Liver (tissue), 9 donors: ENCODE data around the gene UNC45B. TPM values are rescaled to one million over a fixed set of nuclear protein-coding genes. Genes with fewer than 3 reads are reported as not detected.

Experiments
- DNase-seq: peaks from one replicate; pipeline ENCODE4 v3.0.0-alpha.2; 2017; ENCODE audit warnings: low spot score
- H3K27ac ChIP-seq, 2 donors: one replicate each; pipeline ENCODE4 v1.7.0; 2013; ENCODE audit warnings: inconsistent platforms in 2 of 2, low read length in 2 of 2, control low read depth in 1 of 2, low read depth in 1 of 2, mild to moderate bottlenecking in 1 of 2
- H3K27me3 ChIP-seq, 4 donors: one replicate each; pipeline versions ENCODE4 v1.6.1 to v1.7.0; 2013; ENCODE audit warnings: low read length in 3 of 4, inconsistent platforms in 1 of 4, mild to moderate bottlenecking in 1 of 4, moderate library complexity in 1 of 4; ENCODE audit not compliant: control insufficient read depth in 4 of 4, insufficient read depth in 4 of 4
- H3K36me3 ChIP-seq, 4 donors: one replicate each; pipeline versions ENCODE4 v1.6.1 to v1.7.0; 2013; ENCODE audit warnings: low read length in 3 of 4, mild to moderate bottlenecking in 3 of 4, low read depth in 1 of 4, moderate library complexity in 1 of 4; ENCODE audit not compliant: control insufficient read depth in 4 of 4, insufficient read depth in 3 of 4
- H3K4me1 ChIP-seq, 4 donors: one replicate each; pipeline versions ENCODE4 v1.6.1 to v1.7.0; 2013; ENCODE audit warnings: low read length in 3 of 4, mild to moderate bottlenecking in 3 of 4, moderate library complexity in 1 of 4; ENCODE audit not compliant: control insufficient read depth in 4 of 4, insufficient read depth in 4 of 4
- H3K4me3 ChIP-seq, 3 donors: one replicate each; pipeline versions ENCODE4 v1.6.1 to v1.7.0; 2013; ENCODE audit warnings: low read length in 3 of 3, control low read depth in 1 of 3, low read depth in 1 of 3, mild to moderate bottlenecking in 1 of 3
- H3K9ac ChIP-seq, 2 donors: one replicate each; pipeline ENCODE4 v1.7.0; 2013; ENCODE audit warnings: low read length in 2 of 2, mild to moderate bottlenecking in 2 of 2, moderate library complexity in 2 of 2, control low read depth in 1 of 2, low read depth in 1 of 2
- H3K9me3 ChIP-seq, 4 donors: one replicate each; pipeline versions ENCODE4 v1.6.1 to v1.7.0; 2013; ENCODE audit warnings: low read length in 3 of 4; ENCODE audit not compliant: control insufficient read depth in 4 of 4
- EGR1 ChIP-seq, 2 donors: IDR thresholded peaks; 2 replicates each; pipeline ENCODE4 v1.6.1; 2016 to 2018; ENCODE audit warnings: antibody characterized with exemption in 2 of 2, low read depth in 2 of 2
- FOXA1 ChIP-seq: IDR thresholded peaks from 2 replicates; pipeline ENCODE4 v1.6.1; 2016; ENCODE audit warnings: antibody characterized with exemption
- FOXA2 ChIP-seq: IDR thresholded peaks from 2 replicates; pipeline ENCODE4 v1.6.1; 2016; ENCODE audit warnings: antibody characterized with exemption
- GABPA ChIP-seq, 2 donors: IDR thresholded peaks in 1 of 2; conservative IDR thresholded peaks in 1 of 2; 2 replicates each; pipeline ENCODE4 v1.6.1; 2016; ENCODE audit warnings: antibody characterized with exemption in 2 of 2, mild to moderate bottlenecking in 1 of 2, moderate library complexity in 1 of 2
- HNF4A ChIP-seq, 2 donors: conservative IDR thresholded peaks; 2 replicates each; pipeline ENCODE4 v1.6.1; 2016; ENCODE audit warnings: antibody characterized with exemption in 2 of 2, mild to moderate bottlenecking in 2 of 2
- HNF4G ChIP-seq: IDR thresholded peaks from 2 replicates; pipeline ENCODE4 v1.6.1; 2016; ENCODE audit warnings: antibody characterized with exemption
- JUND ChIP-seq, 2 donors: IDR thresholded peaks; 2 replicates each; pipeline ENCODE4 v1.6.1; 2016; ENCODE audit warnings: antibody characterized with exemption in 2 of 2
- NR2F2 ChIP-seq: IDR thresholded peaks from 2 replicates; pipeline ENCODE4 v1.6.1; 2016; ENCODE audit warnings: antibody characterized with exemption
- RAD21 ChIP-seq, 2 donors: IDR thresholded peaks; 2 replicates each; pipeline ENCODE4 v1.6.1; 2016; ENCODE audit warnings: antibody characterized with exemption in 2 of 2, mild to moderate bottlenecking in 2 of 2
- RXRA ChIP-seq, 2 donors: IDR thresholded peaks; 2 replicates each; pipeline ENCODE4 v1.6.1; 2017 to 2018; ENCODE audit warnings: antibody characterized with exemption in 2 of 2, mild to moderate bottlenecking in 1 of 2
- SP1 ChIP-seq: IDR thresholded peaks from 2 replicates; pipeline ENCODE4 v1.6.1; 2018; ENCODE audit warnings: antibody characterized with exemption, mild to moderate bottlenecking
- TAF1 ChIP-seq: conservative IDR thresholded peaks from 2 replicates; pipeline ENCODE4 v1.6.1; 2016; ENCODE audit warnings: antibody characterized with exemption, mild to moderate bottlenecking
- YY1 ChIP-seq: IDR thresholded peaks from 2 replicates; pipeline ENCODE4 v1.6.1; 2016; ENCODE audit warnings: antibody characterized with exemption, mild to moderate bottlenecking
- WGBS: extraction: QIAGEN DNeasy Blood & Tissue Kit; methylation state at CpG from one replicate; pipeline ENCODE4 v1.1.7; 2013; 5-methylcytosine and 5-hydroxymethylcytosine counted together
- polyA plus RNA-seq, 2 donors: library from polyadenylated mRNA; stranded (reverse) in 1 of 2; unstranded in 1 of 2; fragments of 200-250 nt in 1 of 2; fragments of >200 nt in 1 of 2; fragmentation: Nextera tagmentation in 1 of 2; extraction: Ambion mirVana in 1 of 2; gene quantifications; one replicate each; pipeline versions ENCODE4 v1.2.1 to v1.2.3, GENCODE V29; 2013 to 2015
- total RNA-seq, 2 donors: library from RNA; depleted of rRNA; stranded (reverse); fragments of >200 nt; gene quantifications; one replicate each; pipeline ENCODE4 v1.2.3, GENCODE V29; 2014
- TF ChIP-seq, protein P1 (sequence below): IDR thresholded peaks from 2 replicates; pipeline ENCODE4 v1.6.1; 2016; ENCODE audit warnings: antibody characterized with exemption, mild to moderate bottlenecking
- TF ChIP-seq, protein P2 (sequence below): fragments of 150-350 bp; IDR thresholded peaks from 2 replicates; pipeline ENCODE4 v1.5.1; 2017; ENCODE audit warnings: improper control_type of control experiment, low read depth, low read length; ENCODE audit not compliant: missing input control
- TF ChIP-seq, protein P3 (sequence below): IDR thresholded peaks from 2 replicates; pipeline ENCODE4 v1.6.1; 2016; ENCODE audit warnings: antibody characterized with exemption
- TF ChIP-seq, protein P4 (sequence below): IDR thresholded peaks from 2 replicates; pipeline ENCODE4 v1.6.1; 2016; ENCODE audit warnings: antibody characterized with exemption
- TF ChIP-seq, protein P5 (sequence below): IDR thresholded peaks from 2 replicates; pipeline ENCODE4 v1.6.1; 2016; ENCODE audit warnings: antibody characterized with exemption
- donor health status: healthy.
- donor health status: healthy.
- donor health status: healthy.
- donor health status: healthy.
- donor health status: healthy.

UNC45B gene
- total and polyA plus RNA-seq, 4 donors: 0.02 to 0.09 TPM; not detected in 2

DNA sequence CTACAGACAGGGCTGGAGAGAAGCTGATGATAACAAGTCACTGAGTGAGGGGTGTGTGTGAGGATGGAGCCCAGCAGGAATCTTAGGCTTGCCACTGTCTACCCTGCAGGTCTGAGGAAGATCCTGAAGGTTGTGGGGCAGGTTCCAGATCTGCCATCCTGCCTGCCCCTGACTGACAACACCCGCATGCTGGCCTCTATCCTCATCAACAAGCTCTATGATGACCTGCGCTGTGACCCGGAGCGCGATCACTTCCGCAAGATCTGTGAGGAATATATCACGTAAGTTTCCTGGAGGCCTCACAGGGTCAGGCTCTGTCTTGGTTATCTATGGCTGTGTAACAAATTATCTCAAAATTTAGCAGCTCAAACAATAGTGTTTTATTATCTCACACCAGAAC is 16.3 kb downstream of the UNC45B start:
- WGBS: 93% methylated on average over 7 of the region's 7 CpGs
- Histone ChIP-seq H3K4me1 (no peaks in the 10 kb centered on the region), H3K27ac (no peak overlapping the region), H3K4me3 (no peak overlapping the region), H3K36me3 (no peaks in the 10 kb centered on the region), H3K9me3 (no peaks in the 10 kb centered on the region), H3K27me3 (peaks cover 0 to 3% (median 0%) of the 10 kb centered on the region in 4 donors), H3K9ac (no peak overlapping the region)
- no peak for DNase-seq
- TF ChIP-seq YY1 (no peak), HNF4G (no peak), SP1 (no peak), JUND (IDR thresholded peaks at IDR 0.05) (no peak), RXRA (IDR thresholded peaks at IDR 0.05) (no peak)
- TF ChIP-seq, protein P1, sequence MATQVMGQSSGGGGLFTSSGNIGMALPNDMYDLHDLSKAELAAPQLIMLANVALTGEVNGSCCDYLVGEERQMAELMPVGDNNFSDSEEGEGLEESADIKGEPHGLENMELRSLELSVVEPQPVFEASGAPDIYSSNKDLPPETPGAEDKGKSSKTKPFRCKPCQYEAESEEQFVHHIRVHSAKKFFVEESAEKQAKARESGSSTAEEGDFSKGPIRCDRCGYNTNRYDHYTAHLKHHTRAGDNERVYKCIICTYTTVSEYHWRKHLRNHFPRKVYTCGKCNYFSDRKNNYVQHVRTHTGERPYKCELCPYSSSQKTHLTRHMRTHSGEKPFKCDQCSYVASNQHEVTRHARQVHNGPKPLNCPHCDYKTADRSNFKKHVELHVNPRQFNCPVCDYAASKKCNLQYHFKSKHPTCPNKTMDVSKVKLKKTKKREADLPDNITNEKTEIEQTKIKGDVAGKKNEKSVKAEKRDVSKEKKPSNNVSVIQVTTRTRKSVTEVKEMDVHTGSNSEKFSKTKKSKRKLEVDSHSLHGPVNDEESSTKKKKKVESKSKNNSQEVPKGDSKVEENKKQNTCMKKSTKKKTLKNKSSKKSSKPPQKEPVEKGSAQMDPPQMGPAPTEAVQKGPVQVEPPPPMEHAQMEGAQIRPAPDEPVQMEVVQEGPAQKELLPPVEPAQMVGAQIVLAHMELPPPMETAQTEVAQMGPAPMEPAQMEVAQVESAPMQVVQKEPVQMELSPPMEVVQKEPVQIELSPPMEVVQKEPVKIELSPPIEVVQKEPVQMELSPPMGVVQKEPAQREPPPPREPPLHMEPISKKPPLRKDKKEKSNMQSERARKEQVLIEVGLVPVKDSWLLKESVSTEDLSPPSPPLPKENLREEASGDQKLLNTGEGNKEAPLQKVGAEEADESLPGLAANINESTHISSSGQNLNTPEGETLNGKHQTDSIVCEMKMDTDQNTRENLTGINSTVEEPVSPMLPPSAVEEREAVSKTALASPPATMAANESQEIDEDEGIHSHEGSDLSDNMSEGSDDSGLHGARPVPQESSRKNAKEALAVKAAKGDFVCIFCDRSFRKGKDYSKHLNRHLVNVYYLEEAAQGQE: no peak

DNA sequence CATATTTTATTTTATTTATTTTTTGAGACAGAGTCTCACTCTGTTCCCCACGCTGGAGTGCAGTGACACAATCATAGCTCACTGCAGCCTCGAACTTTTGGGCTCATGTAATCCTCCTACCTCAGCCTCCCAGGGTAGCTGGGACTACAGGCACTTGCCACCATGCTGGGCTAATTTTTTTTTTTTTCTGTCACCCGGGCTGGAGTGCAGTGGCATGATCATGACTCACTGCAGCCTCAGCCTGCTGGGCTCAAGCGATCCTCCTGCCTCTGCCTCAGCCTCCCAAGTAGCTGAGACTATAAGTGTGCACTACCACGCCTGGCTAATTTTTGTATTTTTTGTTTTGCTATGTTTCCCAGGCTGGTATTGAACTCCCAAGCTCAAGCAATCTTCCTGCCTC is 17.1 kb downstream of the UNC45B start:
- 76% methylated on average over 5 of the region's 5 CpGs for WGBS
- H3K4me1 ChIP-seq: no peaks in the 10 kb centered on the region
- no peak overlapping the region for H3K4me3 ChIP-seq
- no peak overlapping the region for H3K27ac ChIP-seq
- peaks cover 0 to 3% (median 0%) of the 10 kb centered on the region in 4 donors for H3K27me3 ChIP-seq
- H3K36me3 ChIP-seq: no peaks in the 10 kb centered on the region
- no peak for DNase-seq
- no peaks in the 10 kb centered on the region for H3K9me3 ChIP-seq
- no peak overlapping the region for H3K9ac ChIP-seq
- TF ChIP-seq FOXA1: no peak
- no peak for TF ChIP-seq RXRA (IDR thresholded peaks at IDR 0.05)
- TF ChIP-seq, protein P2, sequence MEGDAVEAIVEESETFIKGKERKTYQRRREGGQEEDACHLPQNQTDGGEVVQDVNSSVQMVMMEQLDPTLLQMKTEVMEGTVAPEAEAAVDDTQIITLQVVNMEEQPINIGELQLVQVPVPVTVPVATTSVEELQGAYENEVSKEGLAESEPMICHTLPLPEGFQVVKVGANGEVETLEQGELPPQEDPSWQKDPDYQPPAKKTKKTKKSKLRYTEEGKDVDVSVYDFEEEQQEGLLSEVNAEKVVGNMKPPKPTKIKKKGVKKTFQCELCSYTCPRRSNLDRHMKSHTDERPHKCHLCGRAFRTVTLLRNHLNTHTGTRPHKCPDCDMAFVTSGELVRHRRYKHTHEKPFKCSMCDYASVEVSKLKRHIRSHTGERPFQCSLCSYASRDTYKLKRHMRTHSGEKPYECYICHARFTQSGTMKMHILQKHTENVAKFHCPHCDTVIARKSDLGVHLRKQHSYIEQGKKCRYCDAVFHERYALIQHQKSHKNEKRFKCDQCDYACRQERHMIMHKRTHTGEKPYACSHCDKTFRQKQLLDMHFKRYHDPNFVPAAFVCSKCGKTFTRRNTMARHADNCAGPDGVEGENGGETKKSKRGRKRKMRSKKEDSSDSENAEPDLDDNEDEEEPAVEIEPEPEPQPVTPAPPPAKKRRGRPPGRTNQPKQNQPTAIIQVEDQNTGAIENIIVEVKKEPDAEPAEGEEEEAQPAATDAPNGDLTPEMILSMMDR: no peak
- no peak for TF ChIP-seq RAD21 (IDR thresholded peaks at IDR 0.05)
- TF ChIP-seq GABPA (IDR thresholded peaks at IDR 0.05 in 1 of 2, conservative IDR thresholded peaks at IDR 0.05 in 1 of 2): no peak
- TF ChIP-seq HNF4A (conservative IDR thresholded peaks at IDR 0.05): no peak
- TF ChIP-seq HNF4G: no peak
- TF ChIP-seq EGR1 (IDR thresholded peaks at IDR 0.05; ENCODE audit: low read depth in 2 of 2): no peak
- no peak for TF ChIP-seq YY1
- TF ChIP-seq, protein P3, sequence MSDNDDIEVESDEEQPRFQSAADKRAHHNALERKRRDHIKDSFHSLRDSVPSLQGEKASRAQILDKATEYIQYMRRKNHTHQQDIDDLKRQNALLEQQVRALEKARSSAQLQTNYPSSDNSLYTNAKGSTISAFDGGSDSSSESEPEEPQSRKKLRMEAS: no peak
- no peak for TF ChIP-seq NR2F2
- TF ChIP-seq TAF1: no peak
- TF ChIP-seq, protein P4, sequence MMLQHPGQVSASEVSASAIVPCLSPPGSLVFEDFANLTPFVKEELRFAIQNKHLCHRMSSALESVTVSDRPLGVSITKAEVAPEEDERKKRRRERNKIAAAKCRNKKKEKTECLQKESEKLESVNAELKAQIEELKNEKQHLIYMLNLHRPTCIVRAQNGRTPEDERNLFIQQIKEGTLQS: no peak
- TF ChIP-seq, protein P1: no peak
- no peak for TF ChIP-seq JUND (IDR thresholded peaks at IDR 0.05)
- TF ChIP-seq FOXA2: no peak
- no peak for TF ChIP-seq SP1
- TF ChIP-seq, protein P5, sequence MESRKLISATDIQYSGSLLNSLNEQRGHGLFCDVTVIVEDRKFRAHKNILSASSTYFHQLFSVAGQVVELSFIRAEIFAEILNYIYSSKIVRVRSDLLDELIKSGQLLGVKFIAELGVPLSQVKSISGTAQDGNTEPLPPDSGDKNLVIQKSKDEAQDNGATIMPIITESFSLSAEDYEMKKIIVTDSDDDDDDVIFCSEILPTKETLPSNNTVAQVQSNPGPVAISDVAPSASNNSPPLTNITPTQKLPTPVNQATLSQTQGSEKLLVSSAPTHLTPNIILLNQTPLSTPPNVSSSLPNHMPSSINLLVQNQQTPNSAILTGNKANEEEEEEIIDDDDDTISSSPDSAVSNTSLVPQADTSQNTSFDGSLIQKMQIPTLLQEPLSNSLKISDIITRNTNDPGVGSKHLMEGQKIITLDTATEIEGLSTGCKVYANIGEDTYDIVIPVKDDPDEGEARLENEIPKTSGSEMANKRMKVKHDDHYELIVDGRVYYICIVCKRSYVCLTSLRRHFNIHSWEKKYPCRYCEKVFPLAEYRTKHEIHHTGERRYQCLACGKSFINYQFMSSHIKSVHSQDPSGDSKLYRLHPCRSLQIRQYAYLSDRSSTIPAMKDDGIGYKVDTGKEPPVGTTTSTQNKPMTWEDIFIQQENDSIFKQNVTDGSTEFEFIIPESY: no peak
